Lower lobe of right lung (tissue), 2 donors: ENCODE data around the gene FLCN. TPM values are rescaled to one million over a fixed set of nuclear protein-coding genes. Genes with fewer than 3 reads are reported as not detected.
A peak's percentile ranks its signal among the peaks of the same experiment; 100 is the strongest.
"Not testable (repeated sequence)": the region's sequence is repeated elsewhere in the genome, so short reads cannot be mapped to it uniquely, and the experiment has no call there.

Experiments used
- ATAC-seq, 2 donors: fragments of 200-7000 bp; cut with Tn5 transposase; one replicate each; pipeline ENCODE4 v1.9.1; 2020 to 2022; ENCODE audit warnings: mild to moderate bottlenecking in 2 of 2, moderate library complexity in 2 of 2
- DNase-seq: peaks from one replicate; pipeline ENCODE4 v3.0.0-alpha.2; 2020
- H3K27ac ChIP-seq: fragments of 200-600 bp; one replicate; pipeline ENCODE4 v1.8.0; 2022
- H3K27me3 ChIP-seq: fragments of 200-600 bp; one replicate; pipeline ENCODE4 v1.8.0; 2022; ENCODE audit warnings: low read depth
- H3K36me3 ChIP-seq: fragments of 200-600 bp; one replicate; pipeline ENCODE4 v1.8.0; 2022; ENCODE audit warnings: mild to moderate bottlenecking
- H3K4me1 ChIP-seq: fragments of 200-600 bp; one replicate; pipeline ENCODE4 v1.8.0; 2022
- H3K4me3 ChIP-seq: fragments of 200-600 bp; one replicate; pipeline ENCODE4 v1.8.0; 2022; ENCODE audit warnings: mild to moderate bottlenecking
- H3K9me3 ChIP-seq: fragments of 200-600 bp; one replicate; pipeline ENCODE4 v1.8.0; 2022
- CTCF ChIP-seq: fragments of 200-600 bp; IDR thresholded peaks from one replicate; pipeline ENCODE4 v1.8.0; 2022; ENCODE audit warnings: antibody characterized with exemption, mild to moderate bottlenecking
- intact Hi-C: fragments of 100-400 bp; cut with DNase I; formaldehyde crosslinking; loops from one replicate; pipeline ENCODE4 v1.11.0; 2022
- total RNA-seq: library from RNA; stranded (reverse); fragmentation: NEBNext Ultra II Directional; extraction: Animal tissue kit (Norgen Biotek cat#: 25700); gene quantifications from one replicate; pipeline ENCODE4 v1.2.1, GENCODE V29; 2021
- donor health status: DM: no; HTN: yes; CAD: no; lungs with severe emphysema.

FLCN gene
- total RNA-seq, 1 donor from 2014 or later, result 92.6 TPM

GRCh38 chr17:17201907-17202306, 35.1 kb downstream of the FLCN start:
- Histone ChIP-seq H3K36me3 (peaks cover 9% of the 10 kb centered on the region), H3K4me3 (no peak overlapping the region), H3K27ac (no peak overlapping the region), H3K4me1 (peaks cover 31% of the 10 kb centered on the region), H3K27me3 (no peaks in the 10 kb centered on the region), H3K9me3 (no peaks in the 10 kb centered on the region)
- intact Hi-C loops, result no loop called here
- TF ChIP-seq CTCF, result no peak
- ATAC-seq (no peak), DNase-seq (no peak)

- ATAC-seq (no peak), DNase-seq (no peak)
- peaks cover 31% of the 10 kb centered on the region for H3K4me1 ChIP-seq
- peaks cover 9% of the 10 kb centered on the region for H3K36me3 ChIP-seq
- no peak for TF ChIP-seq CTCF
- H3K27me3 ChIP-seq, result no peaks in the 10 kb centered on the region
- intact Hi-C loops, result no loop called here
- no peaks in the 10 kb centered on the region for H3K9me3 ChIP-seq
- peak overlapping the region; percentile 21 for H3K27ac ChIP-seq
- H3K4me3 ChIP-seq, result no peak overlapping the region
Observed at GRCh38 chr17:17201271-17201670, 35.7 kb downstream of the FLCN start.

- Histone ChIP-seq H3K27ac (peak overlapping the region; percentile 21), H3K4me3 (no peak overlapping the region), H3K27me3 (no peaks in the 10 kb centered on the region), H3K9me3 (no peaks in the 10 kb centered on the region), H3K4me1 (peaks cover 30% of the 10 kb centered on the region), H3K36me3 (peaks cover 9% of the 10 kb centered on the region)
- intact Hi-C loops, result no loop called here
- no peak for ATAC-seq
- no peak for TF ChIP-seq CTCF
- no peak for DNase-seq
Observed at GRCh38 chr17:17200831-17201230, 36.1 kb downstream of the FLCN start.

GRCh38 chr17:17200311-17200710, 36.7 kb downstream of the FLCN start:
- peak overlapping the region; percentile 21 for H3K27ac ChIP-seq
- H3K4me3 ChIP-seq, result no peak overlapping the region
- intact Hi-C loops, result no loop called here
- H3K27me3 ChIP-seq, result no peaks in the 10 kb centered on the region
- no peak for DNase-seq
- H3K4me1 ChIP-seq, result peaks cover 25% of the 10 kb centered on the region
- TF ChIP-seq CTCF, result no peak
- no peaks in the 10 kb centered on the region for H3K9me3 ChIP-seq
- no peak for ATAC-seq
- H3K36me3 ChIP-seq, result peaks cover 9% of the 10 kb centered on the region

GRCh38 chr17:17198281-17198680, 38.7 kb downstream of the FLCN start:
- Histone ChIP-seq H3K4me1 (peaks cover 8% of the 10 kb centered on the region), H3K27ac (no peak overlapping the region), H3K27me3 (no peaks in the 10 kb centered on the region), H3K4me3 (no peak overlapping the region), H3K9me3 (no peaks in the 10 kb centered on the region), H3K36me3 (peaks cover 9% of the 10 kb centered on the region)
- no peak for TF ChIP-seq CTCF
- intact Hi-C loops, result no loop called here
- no peak for ATAC-seq
- DNase-seq, result no peak

GRCh38 chr17:17196776-17197175, 40.2 kb downstream of the FLCN start:
- no peaks in the 10 kb centered on the region for H3K27me3 ChIP-seq
- intact Hi-C loops, result no loop called here
- peaks cover 11% of the 10 kb centered on the region for H3K4me1 ChIP-seq
- DNase-seq (no peak), ATAC-seq (no peak)
- no peak for TF ChIP-seq CTCF
- no peaks in the 10 kb centered on the region for H3K9me3 ChIP-seq
- no peaks in the 10 kb centered on the region for H3K36me3 ChIP-seq
- no peak overlapping the region for H3K4me3 ChIP-seq
- no peak overlapping the region for H3K27ac ChIP-seq

- ATAC-seq, H3K4me3 ChIP-seq, intact Hi-C loops: not testable (repeated sequence)
Observed at GRCh38 chr17:17195466-17195865, 41.5 kb downstream of the FLCN start.

More at GRCh38 chr17:17195466-17195865, 41.5 kb downstream of the FLCN start:
- not testable (repeated sequence) for H3K27ac ChIP-seq, H3K9me3 ChIP-seq, H3K36me3 ChIP-seq, DNase-seq, H3K27me3 ChIP-seq
- H3K4me1 ChIP-seq, result peaks cover 16% of the 10 kb centered on the region
